Measurements from ENCODE around the gene TAX1BP3.

DNA sequence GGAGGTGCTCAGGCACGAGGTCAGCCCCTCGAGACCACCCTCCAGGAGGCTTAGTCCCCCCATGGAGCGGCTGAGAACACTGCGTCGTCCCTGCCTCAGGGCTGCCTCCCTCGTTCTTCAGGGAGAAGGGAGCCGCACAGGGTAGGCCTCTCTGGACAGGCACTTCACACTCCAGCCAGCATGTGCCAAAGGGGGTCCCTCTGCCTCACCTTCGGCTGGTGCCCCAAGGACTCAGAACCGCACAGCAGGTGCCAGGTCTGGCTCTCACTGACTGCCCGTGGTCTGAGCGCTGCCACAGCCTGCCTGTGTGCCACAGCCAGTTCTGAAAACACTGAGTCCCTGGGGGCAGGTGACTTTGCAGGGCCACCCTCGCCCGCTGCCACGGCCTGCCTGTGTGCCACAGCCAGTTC lies 20.5 kb upstream of the TAX1BP3 start:
- TF ChIP-seq ZNF121 (CRISPR knock-in tag; conservative IDR thresholded peaks at IDR 0.05): no peak
- TF ChIP-seq GABPA (tag; conservative IDR thresholded peaks at IDR 0.05; ENCODE audit: low read depth): no peak
- TF ChIP-seq FOXK2 (conservative IDR thresholded peaks at IDR 0.05 in 1 of 2, IDR thresholded peaks at IDR 0.05 in 1 of 2; ENCODE audit: low read depth in 2 of 2): no peak

All from K562 (cell line).